GM19463 (cell line): ENCODE measurements around the gene PLAC1.

ENCODE experiments used
- ATAC-seq: cut with Tn5 transposase; IDR thresholded peaks from one replicate; pipeline ENCODE4 v1.9.1; 2021; ENCODE audit warnings: mild to moderate bottlenecking, moderate library complexity; ENCODE audit not compliant: unreplicated experiment

The PLAC1 gene

GRCh38 chrX:134632355-134632754 lies 25.9 kb downstream of the PLAC1 start:
- no peak for ATAC-seq

DNA sequence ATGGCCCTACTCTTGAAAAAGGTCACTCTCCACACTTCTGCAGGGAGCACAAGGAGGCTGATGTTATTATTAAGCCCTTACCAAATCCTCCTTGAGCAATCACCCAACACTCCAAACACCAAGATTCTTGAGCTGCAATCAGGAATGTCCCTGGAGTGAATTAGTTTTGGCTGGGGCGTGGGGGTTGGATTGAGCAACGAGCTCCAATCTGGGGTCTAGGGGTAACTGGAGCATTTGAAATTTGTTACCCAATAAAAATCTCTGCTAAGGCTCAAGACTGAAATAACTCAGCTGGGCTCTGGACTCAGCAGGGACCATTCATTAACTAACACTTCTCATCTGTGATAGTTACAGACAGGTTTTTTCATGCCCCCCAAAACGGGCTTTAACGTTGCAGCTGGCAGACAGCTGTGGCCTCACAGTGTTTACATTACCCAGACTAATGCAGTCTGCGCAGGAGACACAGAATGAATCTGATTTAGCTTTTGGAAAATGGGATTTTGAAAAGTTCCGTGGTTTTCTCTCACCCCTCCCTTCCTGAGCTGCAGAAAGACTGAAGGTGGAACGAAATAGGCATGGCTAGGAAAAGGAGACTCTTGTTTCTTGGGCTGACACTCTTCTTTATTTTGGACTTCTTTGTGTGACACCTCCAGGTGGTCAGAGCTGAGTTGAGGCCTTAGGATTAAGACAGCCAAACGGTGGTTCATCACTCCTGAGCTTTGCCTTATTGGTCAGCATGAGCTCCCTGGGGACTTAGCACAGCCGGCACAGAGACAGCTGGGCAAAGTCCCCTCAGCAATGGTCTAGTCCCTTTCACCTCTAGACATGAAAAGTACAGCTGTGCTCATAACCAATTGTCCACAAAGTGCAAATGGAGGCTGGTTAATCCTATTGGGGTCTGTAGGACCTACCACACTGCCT lies 26.6 kb downstream of the PLAC1 start:
- ATAC-seq: peak; percentile 43

- ATAC-seq: no peak
Observed at GRCh38 chrX:134628663-134629062, 29.6 kb downstream of the PLAC1 start.

- ATAC-seq: no peak
Observed at GRCh38 chrX:134626434-134626833, 31.8 kb downstream of the PLAC1 start.

- ATAC-seq: no peak
Observed at GRCh38 chrX:134625315-134625718, 33.0 kb downstream of the PLAC1 start.

- no peak for ATAC-seq
Observed at GRCh38 chrX:134624046-134624430, 34.2 kb downstream of the PLAC1 start.

- ATAC-seq: no peak
Observed at GRCh38 chrX:134623293-134624045, 34.8 kb downstream of the PLAC1 start.

- ATAC-seq: no peak
Observed at GRCh38 chrX:134622813-134623185, 35.5 kb downstream of the PLAC1 start.

DNA sequence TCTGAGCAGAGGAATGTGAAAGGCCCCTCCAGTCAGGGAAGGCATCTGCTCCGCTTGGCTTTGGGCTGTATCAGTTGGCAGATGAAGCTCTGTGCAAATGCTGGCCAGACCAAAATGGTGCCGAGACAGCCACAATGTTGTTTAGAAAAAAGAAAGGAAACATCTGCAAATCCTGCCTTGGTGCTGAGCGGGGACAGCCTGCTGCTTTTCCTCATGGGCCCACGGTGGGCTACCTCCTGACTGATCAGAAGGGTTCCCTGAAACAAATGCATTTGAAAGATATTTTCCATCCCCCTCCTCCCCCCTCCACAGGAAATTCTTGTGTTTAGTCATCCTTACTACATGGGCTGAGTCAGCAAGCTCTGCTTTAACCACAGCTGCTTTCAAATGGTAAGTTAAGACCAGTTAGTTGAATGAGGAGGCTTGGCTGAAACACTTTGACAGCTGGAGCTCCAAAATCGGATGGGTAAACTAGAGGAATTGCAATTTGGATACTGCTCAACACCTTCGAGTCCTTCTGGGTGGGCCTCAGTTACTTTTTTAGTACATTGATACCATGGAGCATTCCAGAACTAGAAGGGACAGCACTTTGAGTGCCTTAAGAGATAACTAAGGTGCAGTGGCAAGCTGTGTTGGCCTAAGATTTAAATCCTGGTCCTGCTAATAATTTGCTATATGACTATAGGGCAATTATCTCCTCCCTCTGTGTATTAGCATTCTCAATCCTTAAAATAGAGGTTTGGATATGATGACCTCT lies 36.0 kb downstream of the PLAC1 start:
- peak; percentile 94 for ATAC-seq

DNA sequence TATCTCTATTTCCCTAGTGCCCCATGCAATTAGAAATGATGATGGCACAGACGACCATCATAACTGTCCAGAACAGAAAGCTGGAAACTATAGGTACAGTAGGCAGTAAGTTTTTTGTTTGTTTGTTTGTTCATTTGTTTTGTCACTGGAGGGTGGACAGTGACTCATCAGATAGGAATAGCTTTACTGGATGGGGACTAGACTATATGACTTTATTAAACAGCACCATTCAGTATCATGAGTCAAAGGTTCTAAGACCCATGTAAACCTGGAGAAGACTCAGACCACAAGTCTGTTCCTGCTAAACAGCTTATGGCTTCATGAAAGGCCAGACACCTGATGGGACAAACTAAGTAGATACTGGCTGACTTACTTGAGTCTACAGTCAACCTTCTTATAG lies 38.4 kb downstream of the PLAC1 start:
- no peak for ATAC-seq

DNA sequence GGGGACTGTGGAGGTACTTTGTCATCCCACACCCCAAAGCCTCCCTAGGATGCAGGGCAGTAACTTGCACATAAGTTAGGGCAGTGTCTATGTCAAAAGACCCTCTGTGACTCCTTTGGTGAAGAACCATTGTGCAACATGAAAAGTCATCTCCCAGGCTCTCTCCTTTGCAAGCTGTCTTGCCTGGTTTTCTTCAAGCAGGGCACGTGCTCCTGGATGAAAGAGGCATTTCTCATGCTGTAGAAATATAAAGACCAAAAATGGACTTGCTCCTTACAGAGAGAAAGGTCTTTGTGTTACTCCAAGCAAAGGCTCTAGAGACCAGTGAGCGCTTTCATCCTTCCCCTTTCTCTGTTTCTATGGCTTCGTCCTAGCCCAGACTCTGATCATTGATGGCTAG lies 44.9 kb downstream of the PLAC1 start:
- ATAC-seq: no peak

- no peak for ATAC-seq
Observed at GRCh38 chrX:134608153-134608552, 50.1 kb downstream of the PLAC1 start.

DNA sequence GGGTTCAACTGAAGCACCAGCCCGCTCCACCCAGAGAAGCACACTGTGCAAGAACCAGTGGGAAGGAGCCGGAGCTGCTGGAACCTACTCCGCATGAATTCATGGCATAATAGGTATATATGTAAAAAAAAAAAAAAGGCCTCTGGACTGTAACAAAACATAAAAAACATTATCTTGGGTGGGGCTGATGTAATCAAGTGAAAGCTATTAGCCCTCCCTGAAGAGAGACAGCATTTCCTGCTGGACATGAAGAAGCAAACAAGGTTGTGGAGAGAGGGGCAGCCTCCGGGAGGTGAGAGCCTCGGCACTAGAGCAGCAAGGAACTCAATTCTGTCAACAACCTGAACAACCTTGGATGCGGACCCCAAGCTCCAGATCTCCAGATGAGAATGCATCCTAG lies 50.7 kb downstream of the PLAC1 start:
- ATAC-seq: no peak

DNA sequence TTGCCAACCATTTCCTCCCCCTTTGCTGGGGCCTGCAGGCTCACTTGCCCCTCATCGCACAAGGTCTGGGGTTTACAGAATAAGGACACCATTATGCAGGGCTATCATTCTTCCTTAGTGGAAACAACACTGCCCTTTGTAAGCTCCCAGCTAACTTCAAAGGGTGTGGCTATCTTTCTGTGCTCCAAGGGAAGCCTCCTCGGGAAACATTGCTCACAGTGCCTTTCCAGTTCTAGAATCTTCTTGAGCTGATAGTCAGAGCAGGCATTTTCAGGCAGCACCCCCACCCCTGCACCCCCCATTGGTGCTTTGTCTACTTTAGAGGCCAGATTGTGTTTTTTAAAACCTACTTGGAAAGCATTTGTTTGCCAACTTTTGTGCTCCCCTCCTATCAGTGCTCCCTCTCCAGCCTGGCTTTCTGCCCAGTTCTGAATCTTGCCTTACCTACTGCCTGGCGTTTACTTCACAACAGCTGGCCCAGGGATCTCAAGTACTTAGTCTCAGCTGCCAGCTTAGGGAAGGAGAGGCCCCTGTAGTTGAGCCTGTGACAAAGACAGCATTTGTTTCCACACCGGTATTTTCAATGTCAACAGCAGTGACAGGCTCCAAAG lies 53.5 kb downstream of the PLAC1 start:
- ATAC-seq: no peak

DNA sequence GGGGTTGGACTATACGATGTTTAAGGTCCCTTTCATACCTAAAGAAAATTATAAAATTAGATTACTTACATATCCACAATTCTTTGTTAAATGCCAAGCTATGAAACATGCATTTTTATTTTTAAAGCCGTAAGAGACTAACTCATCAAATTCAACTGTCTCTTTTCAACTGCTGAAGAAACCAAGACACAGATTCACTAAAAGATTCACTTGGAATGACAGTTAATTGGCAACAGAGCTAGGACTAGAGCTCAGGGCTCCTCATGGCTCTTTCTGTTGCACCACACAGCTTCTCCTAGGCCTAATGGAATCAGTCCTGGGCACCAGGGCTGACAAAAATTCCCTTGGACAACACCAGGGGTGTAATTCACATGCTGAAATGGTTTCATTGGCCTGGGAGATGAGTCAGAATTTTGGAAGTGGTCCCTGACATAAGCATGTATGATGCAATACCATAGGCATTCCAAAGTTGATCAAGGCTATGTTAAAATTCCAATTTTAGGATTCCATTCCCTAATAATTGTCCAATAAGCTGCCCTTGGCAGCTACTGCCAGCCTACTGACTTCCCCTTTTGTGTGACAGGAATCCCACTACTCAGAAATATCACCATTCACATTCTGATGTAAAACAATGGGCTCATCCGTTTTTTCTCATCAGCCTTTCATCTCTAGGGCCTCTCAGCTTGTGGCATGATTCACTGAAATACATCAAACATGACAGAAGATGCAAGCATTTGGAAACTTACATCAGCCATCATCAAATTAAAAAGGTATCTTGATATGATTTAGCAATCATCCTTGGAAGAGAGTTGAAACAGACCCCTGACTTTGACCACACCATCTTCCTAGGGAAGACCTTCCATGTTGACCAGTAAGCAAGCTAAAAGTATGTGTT lies 54.2 kb downstream of the PLAC1 start:
- no peak for ATAC-seq

GRCh38 chrX:134602410-134602809 lies 55.9 kb downstream of the PLAC1 start:
- ATAC-seq: no peak

GRCh38 chrX:134601240-134601765 lies 57.0 kb downstream of the PLAC1 start:
- ATAC-seq: no peak

GRCh38 chrX:134600714-134601113 lies 57.6 kb downstream of the PLAC1 start:
- ATAC-seq: no peak

- no peak for ATAC-seq
Observed at GRCh38 chrX:134599184-134599914, 58.9 kb downstream of the PLAC1 start.
